Measurements from ENCODE around the gene DDX10. TPM values are rescaled to one million over a fixed set of nuclear protein-coding genes. Genes with fewer than 3 reads are reported as not detected.
"Not testable (repeated sequence)": the region's sequence is repeated elsewhere in the genome, so short reads cannot be mapped to it uniquely, and the experiment has no call there.

DDX10 gene
- total RNA-seq, 2 donors from 2014 or later = 21.1 to 21.3 TPM

- intact Hi-C loops (cut with DNase I) = no loop called here
- no peak for DNase-seq (ENCODE audit: low spot score)
These were observed 17.0 kb upstream of the DDX10 start for GRCh38 chr11:108647701-108648527.

- DNase-seq (ENCODE audit: low spot score) = no peak
- intact Hi-C loops (cut with DNase I) = no loop called here
These were observed 16.4 kb upstream of the DDX10 start for GRCh38 chr11:108648528-108648885.

GRCh38 chr11:108654100-108654499 lies 10.8 kb upstream of the DDX10 start:
- intact Hi-C loops (cut with DNase I); DNase-seq (ENCODE audit: low spot score): not testable (repeated sequence)

GRCh38 chr11:108654994-108655631 lies 9.8 kb upstream of the DDX10 start:
- no peak for DNase-seq (ENCODE audit: low spot score)
- intact Hi-C loops (cut with DNase I) = no loop called here

GRCh38 chr11:108662700-108663099 lies 2.2 kb upstream of the DDX10 start:
- intact Hi-C loops (cut with DNase I) = no loop called here
- DNase-seq (ENCODE audit: low spot score) = no peak

GRCh38 chr11:108663154-108663877 lies 1.6 kb upstream of the DDX10 start:
- intact Hi-C loops (cut with DNase I) = no loop called here
- DNase-seq (ENCODE audit: low spot score) = no peak

- DNase-seq (ENCODE audit: low spot score) = no peak
- intact Hi-C loops (cut with DNase I) = no loop called here
These were observed 1.5 kb downstream of the DDX10 start for GRCh38 chr11:108666373-108666772.

- intact Hi-C loops (cut with DNase I) = no loop called here
These were observed 4.4 kb downstream of the DDX10 start for GRCh38 chr11:108669286-108669685.

GRCh38 chr11:108669711-108670110 lies 4.8 kb downstream of the DDX10 start:
- no peak for DNase-seq (ENCODE audit: low spot score)
- intact Hi-C loops (cut with DNase I) = no loop called here

More at GRCh38 chr11:108669286-108669685, 4.4 kb downstream of the DDX10 start:
- no peak for DNase-seq (ENCODE audit: low spot score)

GRCh38 chr11:108670451-108670850 lies 5.6 kb downstream of the DDX10 start:
- DNase-seq (ENCODE audit: low spot score) = no peak
- intact Hi-C loops (cut with DNase I) = no loop called here

GRCh38 chr11:108672113-108672512 lies 7.2 kb downstream of the DDX10 start:
- no peak for DNase-seq (ENCODE audit: low spot score)
- intact Hi-C loops (cut with DNase I) = no loop called here

- intact Hi-C loops (cut with DNase I) = no loop called here
These were observed 7.9 kb downstream of the DDX10 start for GRCh38 chr11:108672786-108673185.

GRCh38 chr11:108679045-108679444 lies 14.2 kb downstream of the DDX10 start:
- no peak for DNase-seq (ENCODE audit: low spot score)
- intact Hi-C loops (cut with DNase I) = no loop called here

More at GRCh38 chr11:108672786-108673185, 7.9 kb downstream of the DDX10 start:
- DNase-seq (ENCODE audit: low spot score) = no peak

GRCh38 chr11:108680271-108680670 lies 15.4 kb downstream of the DDX10 start:
- DNase-seq (ENCODE audit: low spot score) = no peak

GRCh38 chr11:108685419-108686130 lies 20.7 kb downstream of the DDX10 start:
- no peak for DNase-seq (ENCODE audit: low spot score)
- intact Hi-C loops (cut with DNase I) = no loop called here

More at GRCh38 chr11:108680271-108680670, 15.4 kb downstream of the DDX10 start:
- intact Hi-C loops (cut with DNase I) = no loop called here

GRCh38 chr11:108693852-108694251 lies 29.0 kb downstream of the DDX10 start:
- intact Hi-C loops (cut with DNase I) = no loop called here
- DNase-seq (ENCODE audit: low spot score) = no peak

GRCh38 chr11:108694846-108695245 lies 30.0 kb downstream of the DDX10 start:
- no peak for DNase-seq (ENCODE audit: low spot score)
- intact Hi-C loops (cut with DNase I) = no loop called here

GRCh38 chr11:108697872-108698473 lies 33.1 kb downstream of the DDX10 start:
- no peak for DNase-seq (ENCODE audit: low spot score)
- intact Hi-C loops (cut with DNase I) = no loop called here
